Measurements from ENCODE around the gene TM7SF2.

DNA sequence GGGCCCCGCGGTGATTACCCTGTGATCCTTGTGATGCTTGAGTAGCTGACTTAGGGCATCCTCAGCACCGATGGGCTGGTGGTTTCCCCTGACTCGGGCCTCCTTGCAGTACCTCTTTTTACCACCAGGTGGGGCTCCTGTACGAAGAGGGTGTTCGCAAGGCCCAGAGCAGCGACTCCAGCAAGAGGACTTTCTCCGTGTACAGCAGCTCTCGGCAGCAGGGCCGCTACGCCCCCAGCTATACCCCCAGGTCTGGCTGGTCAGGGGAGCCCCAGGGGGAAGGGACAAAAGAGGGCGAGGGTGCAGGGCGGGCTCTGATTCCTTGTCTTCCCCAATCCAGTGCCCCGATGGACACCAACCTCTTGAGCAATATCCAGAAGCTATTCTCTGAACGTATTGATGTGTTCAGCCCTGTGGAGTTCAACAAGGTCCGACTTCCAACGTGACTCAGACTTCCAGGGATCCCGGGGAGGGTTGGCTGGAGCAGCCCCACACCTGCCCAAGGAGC is 1.3 kb upstream of the TM7SF2 start:
- TF ChIP-seq CTCF (optimal IDR thresholded peaks at IDR 0.05 in 1 of 3, IDR thresholded peaks at IDR 0.05 in 1 of 3, conservative IDR thresholded peaks at IDR 0.05 in 1 of 3; ENCODE audit: extremely low read depth in 1 of 3, insufficient read depth in 2 of 3, low read length in 3 of 3), result peak; percentile 87 to 98 (median 96)
- TF ChIP-seq EZH2 (IDR thresholded peaks at IDR 0.05; ENCODE audit: low read length), result no peak
